HG02870 (cell line): ENCODE results near the gene SYNPO.
A peak's percentile ranks its signal among the peaks of the same experiment; 100 is the strongest.

Experiments
- ATAC-seq: cut with Tn5 transposase; IDR thresholded peaks from one replicate; pipeline ENCODE4 v1.9.1; 2021; ENCODE audit warnings: mild to moderate bottlenecking, moderate library complexity; ENCODE audit not compliant: unreplicated experiment

The SYNPO gene

GRCh38 chr5:150676578-150676977 is 36.1 kb downstream of the SYNPO start:
- ATAC-seq = no peak

- ATAC-seq = no peak
These were observed 48.7 kb downstream of the SYNPO start for GRCh38 chr5:150689120-150689519.

GRCh38 chr5:150690760-150691159 is 50.3 kb downstream of the SYNPO start:
- no peak for ATAC-seq

- no peak for ATAC-seq
These were observed 51.8 kb downstream of the SYNPO start for GRCh38 chr5:150692276-150692675.

GRCh38 chr5:150694612-150695011 is 54.2 kb downstream of the SYNPO start:
- ATAC-seq = no peak

GRCh38 chr5:150700246-150700593 is 59.8 kb downstream of the SYNPO start:
- ATAC-seq = no peak

- ATAC-seq = peak; percentile 95
These were observed 60.3 kb downstream of the SYNPO start, which contains the start of gene RBM22 for GRCh38 chr5:150700594-150701377. Gene RBM22, minus strand, starts transcription at chr5:150701062. Its CDS starts 77 bp downstream, at chr5:150700985.

GRCh38 chr5:150703762-150704161 is 63.3 kb downstream of the SYNPO start:
- ATAC-seq = no peak

- ATAC-seq = no peak
These were observed 66.4 kb downstream of the SYNPO start for GRCh38 chr5:150706776-150707390.
